HG03378 (cell line): ENCODE results near the gene PREX1.

Source experiments
- ATAC-seq: cut with Tn5 transposase; IDR thresholded peaks from one replicate; pipeline ENCODE4 v1.9.1; 2021; ENCODE audit warnings: mild to moderate bottlenecking, moderate library complexity; ENCODE audit not compliant: unreplicated experiment

Gene PREX1

DNA sequence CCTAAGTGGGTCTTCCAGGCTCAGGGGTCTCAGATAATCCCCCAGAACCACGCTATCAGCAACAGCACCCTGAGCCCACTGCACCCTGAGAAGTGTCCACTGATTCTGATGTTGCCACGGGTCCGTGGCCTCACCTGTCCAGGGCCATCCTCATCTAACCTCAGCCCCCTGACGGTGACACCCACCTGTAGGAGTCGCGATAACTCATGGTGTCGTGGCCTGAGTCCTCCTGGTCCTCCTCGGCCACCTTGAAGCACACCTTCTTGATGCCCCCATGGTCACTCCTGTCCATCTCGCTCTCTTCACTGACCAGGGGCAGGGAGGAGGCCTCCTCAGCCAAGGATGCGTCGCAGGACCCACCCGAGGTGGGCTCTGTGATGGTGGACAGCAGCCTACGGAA, 182.1 kb downstream of the PREX1 start:
- ATAC-seq: no peak

DNA sequence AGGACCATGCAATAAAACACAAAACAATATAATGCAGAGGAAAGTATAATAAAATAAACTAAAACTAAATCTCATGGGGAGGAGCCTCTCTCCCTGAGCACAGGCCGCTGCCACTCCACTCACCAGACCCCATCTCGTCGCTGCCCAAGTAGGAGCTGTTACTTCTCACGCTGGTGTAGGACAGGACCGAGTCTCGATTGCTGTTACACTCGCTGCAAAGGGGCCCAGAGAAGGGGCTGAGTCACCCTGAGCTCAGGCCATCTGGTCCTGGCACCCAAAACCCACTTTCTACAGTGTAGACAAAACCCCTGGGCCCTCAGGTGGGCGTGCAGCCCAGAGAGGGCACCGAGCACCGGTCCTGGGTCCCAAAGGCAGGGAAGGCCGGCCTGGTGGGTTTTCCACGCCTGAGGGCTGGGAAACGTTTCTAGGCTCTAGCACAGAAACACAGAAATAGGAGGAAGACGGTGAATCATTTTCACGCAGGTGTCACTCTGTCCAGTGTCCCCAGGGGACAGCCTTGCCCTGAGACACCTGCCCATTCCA, 183.4 kb downstream of the PREX1 start:
- no peak for ATAC-seq

DNA sequence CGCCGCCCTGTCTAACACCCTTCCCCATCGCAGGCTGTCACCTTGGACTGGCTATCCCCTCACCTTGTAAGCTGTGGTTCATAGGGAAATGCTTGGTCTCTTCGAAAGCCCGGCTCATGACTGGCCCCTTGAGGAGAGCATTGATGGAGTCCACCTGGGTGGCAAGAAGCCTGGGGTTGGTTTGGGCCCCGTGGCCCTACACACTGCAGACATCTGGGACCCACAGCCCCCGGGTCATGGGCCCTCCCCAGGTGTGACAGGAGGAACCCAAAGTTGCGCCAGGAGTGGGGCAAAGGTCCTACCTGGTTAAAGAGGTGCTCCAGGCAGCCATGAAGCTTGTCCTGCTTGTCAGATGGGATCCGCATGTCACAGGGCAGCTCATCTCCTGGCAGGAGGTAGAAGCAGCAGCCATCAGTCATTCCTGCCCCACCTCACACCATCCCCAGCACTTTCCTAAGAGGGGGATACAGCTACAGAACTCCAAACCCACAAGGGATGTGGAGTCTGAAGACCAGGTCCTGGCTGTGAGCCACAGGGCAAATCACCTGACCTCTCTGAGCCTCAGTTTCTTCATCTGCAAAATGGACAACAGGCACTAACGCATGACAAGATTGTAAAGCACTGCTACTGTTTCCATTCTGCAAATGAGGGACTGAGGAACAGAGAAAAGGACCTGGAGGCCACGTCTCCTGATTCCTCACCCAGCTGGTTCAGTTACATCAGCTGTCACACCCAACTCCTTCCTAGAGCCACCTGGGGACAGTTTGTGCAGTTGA, 185.5 kb downstream of the PREX1 start:
- ATAC-seq: no peak

GRCh38 chr20:48640871-48641270, 186.9 kb downstream of the PREX1 start:
- no peak for ATAC-seq

- no peak for ATAC-seq
These were observed 187.9 kb downstream of the PREX1 start for GRCh38 chr20:48639899-48640298.

DNA sequence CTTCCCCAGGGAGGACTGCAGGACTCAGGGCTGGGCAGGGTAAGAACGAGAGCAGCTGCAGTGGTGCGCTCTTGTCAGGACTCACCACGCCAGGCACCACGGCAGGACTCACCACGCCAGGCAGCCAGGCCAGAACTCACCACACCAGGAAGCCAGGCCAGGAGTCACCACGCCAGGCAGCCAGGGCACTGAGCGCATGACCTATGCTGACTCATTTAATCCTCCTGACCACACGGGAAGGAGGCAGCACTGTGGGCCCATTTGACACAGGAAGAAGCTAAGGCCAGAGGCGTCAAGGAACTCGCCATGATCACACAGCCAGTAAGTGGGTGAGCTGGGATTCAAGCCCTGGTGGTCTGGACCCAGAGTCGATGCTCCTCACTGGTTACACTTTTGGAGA, 189.3 kb downstream of the PREX1 start:
- no peak for ATAC-seq

GRCh38 chr20:48637461-48637860, 190.3 kb downstream of the PREX1 start:
- no peak for ATAC-seq

DNA sequence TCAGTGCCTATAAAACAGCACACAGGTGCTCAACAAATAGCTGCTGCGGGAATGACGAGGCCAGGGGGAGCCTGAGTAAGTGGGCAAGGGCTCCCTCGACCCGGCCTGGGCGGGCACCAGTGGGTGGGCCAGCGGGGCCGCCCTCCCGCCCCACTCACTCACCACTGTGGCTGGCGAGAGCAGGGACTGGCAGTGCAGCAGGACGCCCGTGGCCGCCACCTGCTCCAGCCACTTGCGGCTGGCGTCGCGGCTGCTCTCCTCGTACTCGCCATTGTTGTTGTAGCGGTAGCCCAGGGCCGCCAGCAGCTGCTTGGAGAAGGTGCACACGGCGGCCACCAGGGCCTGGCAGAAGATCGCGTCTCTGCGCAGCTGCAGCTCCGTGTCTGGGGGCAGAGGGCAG, 191.5 kb downstream of the PREX1 start:
- no peak for ATAC-seq

GRCh38 chr20:48635791-48636267, 192.0 kb downstream of the PREX1 start:
- no peak for ATAC-seq

DNA sequence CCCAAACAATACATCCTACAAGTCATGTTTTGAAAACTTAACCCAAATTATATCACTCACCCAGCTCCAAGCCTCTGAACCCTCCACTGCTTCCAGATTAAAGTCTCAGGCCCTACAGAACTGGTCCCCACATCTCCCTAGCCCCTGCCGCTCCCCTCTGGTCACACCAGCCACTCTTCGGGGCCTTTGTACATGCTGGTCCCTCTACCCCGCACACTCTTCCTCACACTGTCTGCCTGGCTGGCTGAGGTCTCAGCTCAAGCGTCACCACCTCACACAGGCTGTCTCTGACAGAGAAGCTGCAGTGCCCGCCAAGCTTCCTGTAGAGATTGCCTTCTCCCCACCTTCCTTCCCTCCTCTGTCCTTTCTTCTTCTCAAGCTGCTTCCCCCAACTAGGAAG, 192.4 kb downstream of the PREX1 start:
- ATAC-seq: no peak

- no peak for ATAC-seq
These were observed 193.2 kb downstream of the PREX1 start for GRCh38 chr20:48634641-48635040.

- no peak for ATAC-seq
These were observed 194.1 kb downstream of the PREX1 start for GRCh38 chr20:48633620-48634257.

DNA sequence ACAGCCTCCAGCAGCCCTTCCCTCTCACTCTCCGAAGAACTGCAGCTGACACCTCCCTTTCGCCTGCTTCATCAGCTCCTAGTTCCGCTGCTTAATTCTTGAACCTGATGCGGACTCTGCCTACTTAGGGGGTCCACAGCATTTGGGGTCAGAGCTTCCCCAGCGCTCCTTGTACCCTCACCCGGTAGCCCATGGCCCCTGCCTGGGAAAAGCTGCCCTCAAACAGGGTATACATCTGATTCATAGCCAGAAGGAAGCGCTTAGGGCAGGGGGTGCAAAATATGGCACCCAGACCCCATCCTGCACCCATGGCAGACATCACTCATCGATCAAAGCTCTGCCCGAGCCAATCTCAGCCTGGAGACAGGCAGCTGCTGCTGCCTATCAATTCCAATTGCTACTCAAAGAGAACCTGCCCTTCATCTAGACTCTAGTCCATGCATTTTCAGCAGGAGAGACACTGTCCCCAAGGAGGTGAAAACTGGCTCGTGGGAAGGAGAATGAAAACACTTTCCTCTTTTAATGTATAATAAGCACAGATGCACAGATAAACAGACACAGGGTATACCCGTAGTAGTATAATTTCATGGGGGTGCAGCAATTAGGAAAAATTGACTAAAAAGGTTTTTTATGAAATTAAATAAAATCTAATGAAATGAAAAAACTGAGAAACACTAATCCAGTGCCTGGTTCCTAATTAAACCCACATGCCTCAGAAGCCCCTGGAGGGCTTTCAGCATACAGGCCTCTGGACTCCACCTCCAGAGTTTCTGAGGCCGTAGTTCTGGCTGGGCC, 194.8 kb downstream of the PREX1 start:
- no peak for ATAC-seq

- ATAC-seq: no peak
These were observed 195.6 kb downstream of the PREX1 start for GRCh38 chr20:48632017-48632824.

GRCh38 chr20:48631114-48632016, 196.4 kb downstream of the PREX1 start:
- no peak for ATAC-seq

DNA sequence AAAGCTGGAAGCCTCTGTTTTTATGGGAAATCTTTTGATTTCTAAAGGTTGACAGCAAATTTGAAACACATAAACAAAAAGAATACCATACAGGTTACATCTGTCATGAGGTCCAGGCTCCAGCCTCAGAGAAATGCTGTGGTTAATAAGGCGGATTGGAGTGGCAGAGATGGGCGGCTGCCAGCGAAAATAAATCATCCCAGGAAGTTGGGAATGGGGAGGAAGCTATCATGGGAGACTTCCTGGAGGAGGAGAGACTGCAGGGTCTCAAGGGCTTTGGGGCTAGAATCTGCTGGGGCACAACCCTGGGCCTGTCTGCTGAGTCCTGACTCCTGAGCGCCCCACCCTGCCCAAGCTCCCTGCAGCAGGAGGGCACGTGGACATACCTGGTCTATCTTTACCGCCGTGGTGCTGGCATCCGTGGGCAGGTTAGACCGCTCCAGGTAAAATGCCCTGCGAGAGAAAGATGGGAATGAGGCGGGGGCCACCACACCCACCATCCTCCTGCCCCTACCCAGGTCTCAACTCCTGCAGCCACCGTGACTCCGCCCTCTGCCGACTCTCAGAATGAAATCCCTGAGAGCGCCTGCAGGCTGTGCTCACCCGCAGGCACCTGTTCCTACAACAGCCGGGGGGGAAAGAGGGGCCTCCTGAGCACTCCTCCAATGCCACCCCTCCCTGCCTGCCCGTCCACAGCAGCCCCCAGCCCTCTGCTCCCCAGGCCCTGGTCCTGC, 197.3 kb downstream of the PREX1 start:
- no peak for ATAC-seq

- no peak for ATAC-seq
These were observed 197.9 kb downstream of the PREX1 start for GRCh38 chr20:48629960-48630315.

DNA sequence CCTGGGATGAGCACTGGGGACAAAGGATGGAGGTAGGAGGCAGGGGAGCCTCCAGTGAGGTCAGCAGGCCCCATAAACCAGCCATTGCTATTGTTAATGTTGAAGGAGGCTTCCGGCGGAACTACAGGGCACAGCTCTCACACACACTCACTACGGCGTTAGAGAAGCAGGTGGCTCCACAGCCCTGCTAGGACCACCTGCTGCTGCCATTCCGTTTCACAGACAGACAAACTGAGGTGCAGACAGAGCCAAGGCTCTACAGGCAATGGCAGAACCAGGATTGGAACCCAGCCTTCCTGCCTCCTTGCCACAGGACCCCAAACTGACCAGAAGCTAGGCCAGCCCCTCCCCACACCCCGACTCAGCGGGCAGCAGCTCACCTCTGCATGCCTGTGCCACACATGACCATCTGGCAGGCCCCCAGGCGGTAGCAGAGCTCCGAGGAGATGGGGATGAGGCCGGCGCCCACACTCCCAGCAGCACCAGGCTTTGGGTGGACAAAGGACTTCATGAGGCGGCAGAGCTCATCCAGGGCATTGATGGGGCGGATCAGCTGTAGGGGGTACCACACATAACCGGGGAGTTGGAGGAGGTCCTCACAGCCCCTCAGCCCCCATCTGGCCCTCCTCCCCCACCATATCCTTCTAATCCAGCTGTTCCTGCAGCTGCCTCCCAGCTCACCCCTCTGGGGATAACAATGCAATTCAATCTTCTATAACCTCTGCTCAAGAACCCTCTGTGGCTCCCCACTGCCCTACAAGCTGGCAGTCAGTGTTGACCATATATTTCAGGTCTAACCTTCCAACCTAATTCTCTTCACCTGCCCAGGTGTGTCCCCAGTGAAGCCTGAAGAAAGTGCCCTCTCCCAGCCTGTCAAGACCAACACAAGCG, 198.5 kb downstream of the PREX1 start:
- no peak for ATAC-seq
